Liver (tissue), 9 donors: ENCODE data around the gene SLC9C1. TPM values are rescaled to one million over a fixed set of nuclear protein-coding genes. Genes with fewer than 3 reads are reported as not detected.

Experiments used
- DNase-seq: peaks from one replicate; pipeline ENCODE4 v3.0.0-alpha.2; 2017; ENCODE audit warnings: low spot score
- H3K27ac ChIP-seq, 2 donors: one replicate each; pipeline ENCODE4 v1.7.0; 2013; ENCODE audit warnings: inconsistent platforms in 2 of 2, low read length in 2 of 2, control low read depth in 1 of 2, low read depth in 1 of 2, mild to moderate bottlenecking in 1 of 2
- H3K27me3 ChIP-seq, 4 donors: one replicate each; pipeline versions ENCODE4 v1.6.1 to v1.7.0; 2013; ENCODE audit warnings: low read length in 3 of 4, inconsistent platforms in 1 of 4, mild to moderate bottlenecking in 1 of 4, moderate library complexity in 1 of 4; ENCODE audit not compliant: control insufficient read depth in 4 of 4, insufficient read depth in 4 of 4
- H3K36me3 ChIP-seq, 4 donors: one replicate each; pipeline versions ENCODE4 v1.6.1 to v1.7.0; 2013; ENCODE audit warnings: low read length in 3 of 4, mild to moderate bottlenecking in 3 of 4, low read depth in 1 of 4, moderate library complexity in 1 of 4; ENCODE audit not compliant: control insufficient read depth in 4 of 4, insufficient read depth in 3 of 4
- H3K4me1 ChIP-seq, 4 donors: one replicate each; pipeline versions ENCODE4 v1.6.1 to v1.7.0; 2013; ENCODE audit warnings: low read length in 3 of 4, mild to moderate bottlenecking in 3 of 4, moderate library complexity in 1 of 4; ENCODE audit not compliant: control insufficient read depth in 4 of 4, insufficient read depth in 4 of 4
- H3K4me3 ChIP-seq, 3 donors: one replicate each; pipeline versions ENCODE4 v1.6.1 to v1.7.0; 2013; ENCODE audit warnings: low read length in 3 of 3, control low read depth in 1 of 3, low read depth in 1 of 3, mild to moderate bottlenecking in 1 of 3
- H3K9ac ChIP-seq, 2 donors: one replicate each; pipeline ENCODE4 v1.7.0; 2013; ENCODE audit warnings: low read length in 2 of 2, mild to moderate bottlenecking in 2 of 2, moderate library complexity in 2 of 2, control low read depth in 1 of 2, low read depth in 1 of 2
- H3K9me3 ChIP-seq, 4 donors: one replicate each; pipeline versions ENCODE4 v1.6.1 to v1.7.0; 2013; ENCODE audit warnings: low read length in 3 of 4; ENCODE audit not compliant: control insufficient read depth in 4 of 4
- EGR1 ChIP-seq, 2 donors: IDR thresholded peaks; 2 replicates each; pipeline ENCODE4 v1.6.1; 2016 to 2018; ENCODE audit warnings: antibody characterized with exemption in 2 of 2, low read depth in 2 of 2
- FOXA1 ChIP-seq: IDR thresholded peaks from 2 replicates; pipeline ENCODE4 v1.6.1; 2016; ENCODE audit warnings: antibody characterized with exemption
- FOXA2 ChIP-seq: IDR thresholded peaks from 2 replicates; pipeline ENCODE4 v1.6.1; 2016; ENCODE audit warnings: antibody characterized with exemption
- GABPA ChIP-seq, 2 donors: IDR thresholded peaks in 1 of 2; conservative IDR thresholded peaks in 1 of 2; 2 replicates each; pipeline ENCODE4 v1.6.1; 2016; ENCODE audit warnings: antibody characterized with exemption in 2 of 2, mild to moderate bottlenecking in 1 of 2, moderate library complexity in 1 of 2
- HNF4G ChIP-seq: IDR thresholded peaks from 2 replicates; pipeline ENCODE4 v1.6.1; 2016; ENCODE audit warnings: antibody characterized with exemption
- JUND ChIP-seq, 2 donors: IDR thresholded peaks; 2 replicates each; pipeline ENCODE4 v1.6.1; 2016; ENCODE audit warnings: antibody characterized with exemption in 2 of 2
- MAX ChIP-seq: IDR thresholded peaks from 2 replicates; pipeline ENCODE4 v1.6.1; 2016; ENCODE audit warnings: antibody characterized with exemption
- NR2F2 ChIP-seq: IDR thresholded peaks from 2 replicates; pipeline ENCODE4 v1.6.1; 2016; ENCODE audit warnings: antibody characterized with exemption
- RAD21 ChIP-seq, 2 donors: IDR thresholded peaks; 2 replicates each; pipeline ENCODE4 v1.6.1; 2016; ENCODE audit warnings: antibody characterized with exemption in 2 of 2, mild to moderate bottlenecking in 2 of 2
- RXRA ChIP-seq, 2 donors: IDR thresholded peaks; 2 replicates each; pipeline ENCODE4 v1.6.1; 2017 to 2018; ENCODE audit warnings: antibody characterized with exemption in 2 of 2, mild to moderate bottlenecking in 1 of 2
- SP1 ChIP-seq: IDR thresholded peaks from 2 replicates; pipeline ENCODE4 v1.6.1; 2018; ENCODE audit warnings: antibody characterized with exemption, mild to moderate bottlenecking
- YY1 ChIP-seq: IDR thresholded peaks from 2 replicates; pipeline ENCODE4 v1.6.1; 2016; ENCODE audit warnings: antibody characterized with exemption, mild to moderate bottlenecking
- ZBTB33 ChIP-seq: IDR thresholded peaks from 2 replicates; pipeline ENCODE4 v1.6.1; 2016; ENCODE audit warnings: antibody characterized with exemption
- whole genome bisulfite sequencing: extraction: QIAGEN DNeasy Blood & Tissue Kit; methylation state at CpG from one replicate; pipeline ENCODE4 v1.1.7; 2013; 5-methylcytosine and 5-hydroxymethylcytosine counted together
- polyA plus RNA-seq, 2 donors: library from polyadenylated mRNA; stranded (reverse) in 1 of 2; unstranded in 1 of 2; fragments of 200-250 nt in 1 of 2; fragments of >200 nt in 1 of 2; fragmentation: Nextera tagmentation in 1 of 2; extraction: Ambion mirVana in 1 of 2; gene quantifications; one replicate each; pipeline versions ENCODE4 v1.2.1 to v1.2.3, GENCODE V29; 2013 to 2015
- total RNA-seq, 2 donors: library from RNA; depleted of rRNA; stranded (reverse); fragments of >200 nt; gene quantifications; one replicate each; pipeline ENCODE4 v1.2.3, GENCODE V29; 2014
- TF ChIP-seq, protein P1 (sequence below): IDR thresholded peaks from 2 replicates; pipeline ENCODE4 v1.6.1; 2016; ENCODE audit warnings: antibody characterized with exemption
- TF ChIP-seq, protein P2 (sequence below): IDR thresholded peaks from 2 replicates; pipeline ENCODE4 v1.6.1; 2016; ENCODE audit warnings: antibody characterized with exemption, mild to moderate bottlenecking
- TF ChIP-seq, protein P3 (sequence below): fragments of 150-350 bp; IDR thresholded peaks from 2 replicates; pipeline ENCODE4 v1.5.1; 2017; ENCODE audit warnings: improper control_type of control experiment, low read depth, low read length; ENCODE audit not compliant: missing input control
- donor health status: healthy.
- donor health status: healthy.
- donor health status: healthy.
- donor health status: healthy.
- donor health status: healthy.

SLC9C1 gene
- total and polyA plus RNA-seq, 4 donors = 0.28 TPM; not detected in 3

GRCh38 chr3:112123548-112123947, 170.5 kb downstream of the SLC9C1 start:
- Histone ChIP-seq H3K4me3 (no peak overlapping the region), H3K36me3 (no peaks in the 10 kb centered on the region), H3K27ac (no peak overlapping the region), H3K27me3 (peaks cover 0 to 5% (median under 1%) of the 10 kb centered on the region in 4 donors), H3K4me1 (peaks cover 0 to 5% (median 0%) of the 10 kb centered on the region in 4 donors), H3K9me3 (no peaks in the 10 kb centered on the region), H3K9ac (no peak overlapping the region)
- TF ChIP-seq SP1 (no peak), JUND (IDR thresholded peaks at IDR 0.05) (no peak), YY1 (no peak), NR2F2 (no peak)
- TF ChIP-seq, protein P1, sequence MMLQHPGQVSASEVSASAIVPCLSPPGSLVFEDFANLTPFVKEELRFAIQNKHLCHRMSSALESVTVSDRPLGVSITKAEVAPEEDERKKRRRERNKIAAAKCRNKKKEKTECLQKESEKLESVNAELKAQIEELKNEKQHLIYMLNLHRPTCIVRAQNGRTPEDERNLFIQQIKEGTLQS = no peak
- DNase-seq = no peak
- 92% methylated on average over 2 of the region's 2 CpGs for WGBS

GRCh38 chr3:112122870-112123269, 171.1 kb downstream of the SLC9C1 start:
- H3K4me1 ChIP-seq = peaks cover 0 to 5% (median 0%) of the 10 kb centered on the region in 4 donors
- DNase-seq = no peak
- TF ChIP-seq HNF4G (no peak), RXRA (IDR thresholded peaks at IDR 0.05) (no peak), FOXA2 (no peak), RAD21 (IDR thresholded peaks at IDR 0.05) (no peak), FOXA1 (no peak), MAX (no peak), EGR1 (IDR thresholded peaks at IDR 0.05; ENCODE audit: low read depth in 2 of 2) (no peak), GABPA (IDR thresholded peaks at IDR 0.05 in 1 of 2, conservative IDR thresholded peaks at IDR 0.05 in 1 of 2) (no peak), NR2F2 (no peak), SP1 (no peak), YY1 (no peak), ZBTB33 (no peak)
- TF ChIP-seq, protein P1 = no peak
- TF ChIP-seq, protein P2, sequence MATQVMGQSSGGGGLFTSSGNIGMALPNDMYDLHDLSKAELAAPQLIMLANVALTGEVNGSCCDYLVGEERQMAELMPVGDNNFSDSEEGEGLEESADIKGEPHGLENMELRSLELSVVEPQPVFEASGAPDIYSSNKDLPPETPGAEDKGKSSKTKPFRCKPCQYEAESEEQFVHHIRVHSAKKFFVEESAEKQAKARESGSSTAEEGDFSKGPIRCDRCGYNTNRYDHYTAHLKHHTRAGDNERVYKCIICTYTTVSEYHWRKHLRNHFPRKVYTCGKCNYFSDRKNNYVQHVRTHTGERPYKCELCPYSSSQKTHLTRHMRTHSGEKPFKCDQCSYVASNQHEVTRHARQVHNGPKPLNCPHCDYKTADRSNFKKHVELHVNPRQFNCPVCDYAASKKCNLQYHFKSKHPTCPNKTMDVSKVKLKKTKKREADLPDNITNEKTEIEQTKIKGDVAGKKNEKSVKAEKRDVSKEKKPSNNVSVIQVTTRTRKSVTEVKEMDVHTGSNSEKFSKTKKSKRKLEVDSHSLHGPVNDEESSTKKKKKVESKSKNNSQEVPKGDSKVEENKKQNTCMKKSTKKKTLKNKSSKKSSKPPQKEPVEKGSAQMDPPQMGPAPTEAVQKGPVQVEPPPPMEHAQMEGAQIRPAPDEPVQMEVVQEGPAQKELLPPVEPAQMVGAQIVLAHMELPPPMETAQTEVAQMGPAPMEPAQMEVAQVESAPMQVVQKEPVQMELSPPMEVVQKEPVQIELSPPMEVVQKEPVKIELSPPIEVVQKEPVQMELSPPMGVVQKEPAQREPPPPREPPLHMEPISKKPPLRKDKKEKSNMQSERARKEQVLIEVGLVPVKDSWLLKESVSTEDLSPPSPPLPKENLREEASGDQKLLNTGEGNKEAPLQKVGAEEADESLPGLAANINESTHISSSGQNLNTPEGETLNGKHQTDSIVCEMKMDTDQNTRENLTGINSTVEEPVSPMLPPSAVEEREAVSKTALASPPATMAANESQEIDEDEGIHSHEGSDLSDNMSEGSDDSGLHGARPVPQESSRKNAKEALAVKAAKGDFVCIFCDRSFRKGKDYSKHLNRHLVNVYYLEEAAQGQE = no peak
- TF ChIP-seq, protein P3, sequence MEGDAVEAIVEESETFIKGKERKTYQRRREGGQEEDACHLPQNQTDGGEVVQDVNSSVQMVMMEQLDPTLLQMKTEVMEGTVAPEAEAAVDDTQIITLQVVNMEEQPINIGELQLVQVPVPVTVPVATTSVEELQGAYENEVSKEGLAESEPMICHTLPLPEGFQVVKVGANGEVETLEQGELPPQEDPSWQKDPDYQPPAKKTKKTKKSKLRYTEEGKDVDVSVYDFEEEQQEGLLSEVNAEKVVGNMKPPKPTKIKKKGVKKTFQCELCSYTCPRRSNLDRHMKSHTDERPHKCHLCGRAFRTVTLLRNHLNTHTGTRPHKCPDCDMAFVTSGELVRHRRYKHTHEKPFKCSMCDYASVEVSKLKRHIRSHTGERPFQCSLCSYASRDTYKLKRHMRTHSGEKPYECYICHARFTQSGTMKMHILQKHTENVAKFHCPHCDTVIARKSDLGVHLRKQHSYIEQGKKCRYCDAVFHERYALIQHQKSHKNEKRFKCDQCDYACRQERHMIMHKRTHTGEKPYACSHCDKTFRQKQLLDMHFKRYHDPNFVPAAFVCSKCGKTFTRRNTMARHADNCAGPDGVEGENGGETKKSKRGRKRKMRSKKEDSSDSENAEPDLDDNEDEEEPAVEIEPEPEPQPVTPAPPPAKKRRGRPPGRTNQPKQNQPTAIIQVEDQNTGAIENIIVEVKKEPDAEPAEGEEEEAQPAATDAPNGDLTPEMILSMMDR = no peak

More at GRCh38 chr3:112122870-112123269, 171.1 kb downstream of the SLC9C1 start:
- no peak overlapping the region for H3K9ac ChIP-seq
- H3K27me3 ChIP-seq = peaks cover 0 to 5% (median 0%) of the 10 kb centered on the region in 4 donors
- H3K27ac ChIP-seq = no peak overlapping the region
- H3K36me3 ChIP-seq = no peaks in the 10 kb centered on the region
- no peaks in the 10 kb centered on the region for H3K9me3 ChIP-seq
- H3K4me3 ChIP-seq = no peak overlapping the region
